GM19324 (cell line): Measurements from ENCODE around the gene LCLAT1.

ENCODE experiments used
- ATAC-seq: cut with Tn5 transposase; IDR thresholded peaks from one replicate; pipeline ENCODE4 v1.9.1; 2021; ENCODE audit warnings: mild to moderate bottlenecking, moderate library complexity; ENCODE audit not compliant: unreplicated experiment, low FRiP score

Gene LCLAT1

DNA sequence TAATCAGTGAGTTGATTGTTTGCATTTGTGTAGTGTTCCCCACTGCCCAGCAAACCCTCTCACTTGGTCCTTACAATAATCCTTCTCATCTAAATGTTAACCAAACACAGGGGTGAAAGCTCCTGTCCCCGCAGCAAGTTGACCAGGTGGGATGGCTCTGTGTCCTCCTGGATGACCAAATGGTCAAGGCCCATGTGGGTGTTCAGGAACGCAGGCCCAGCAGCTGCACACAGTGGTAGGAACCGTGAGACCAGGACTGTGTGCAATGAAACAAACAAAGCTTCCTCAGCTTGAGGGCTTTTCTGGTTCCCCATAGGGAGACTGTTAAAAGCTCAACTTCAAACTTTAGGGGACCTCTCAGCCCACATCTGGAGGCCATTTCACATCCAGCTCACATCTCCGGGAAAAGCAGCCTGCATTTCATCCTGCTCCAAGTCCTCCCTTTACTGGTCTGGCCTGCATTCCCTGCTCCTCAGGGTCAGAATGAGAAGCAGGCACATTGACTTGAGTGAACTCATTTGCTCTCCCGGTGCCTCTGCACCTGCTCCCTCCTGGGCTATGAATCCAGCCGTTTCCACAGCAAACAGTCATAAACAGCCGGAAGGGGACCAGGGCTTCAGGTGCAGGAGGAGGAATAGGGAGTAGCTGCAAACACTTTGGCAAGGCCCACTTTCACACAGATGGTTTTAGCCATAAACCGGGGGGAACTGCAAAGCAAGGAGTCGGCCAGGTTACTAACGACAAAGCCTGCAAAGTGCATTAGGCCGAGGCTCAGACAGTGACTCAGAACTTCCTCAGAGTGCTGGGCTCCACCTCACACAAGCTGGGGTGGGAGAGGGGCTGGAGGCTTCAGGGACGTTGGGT lies 215.5 kb downstream of the LCLAT1 start:
- no peak for ATAC-seq

- no peak for ATAC-seq
Observed at GRCh38 chr2:30663321-30663720, 216.3 kb downstream of the LCLAT1 start.

- ATAC-seq: no peak
Observed at GRCh38 chr2:30663806-30664205, 216.8 kb downstream of the LCLAT1 start.

- ATAC-seq: no peak
Observed at GRCh38 chr2:30664761-30665358, 217.8 kb downstream of the LCLAT1 start.

- ATAC-seq: no peak
Observed at GRCh38 chr2:30665761-30666265, 218.8 kb downstream of the LCLAT1 start.

GRCh38 chr2:30666266-30666874 lies 219.3 kb downstream of the LCLAT1 start:
- ATAC-seq: no peak

DNA sequence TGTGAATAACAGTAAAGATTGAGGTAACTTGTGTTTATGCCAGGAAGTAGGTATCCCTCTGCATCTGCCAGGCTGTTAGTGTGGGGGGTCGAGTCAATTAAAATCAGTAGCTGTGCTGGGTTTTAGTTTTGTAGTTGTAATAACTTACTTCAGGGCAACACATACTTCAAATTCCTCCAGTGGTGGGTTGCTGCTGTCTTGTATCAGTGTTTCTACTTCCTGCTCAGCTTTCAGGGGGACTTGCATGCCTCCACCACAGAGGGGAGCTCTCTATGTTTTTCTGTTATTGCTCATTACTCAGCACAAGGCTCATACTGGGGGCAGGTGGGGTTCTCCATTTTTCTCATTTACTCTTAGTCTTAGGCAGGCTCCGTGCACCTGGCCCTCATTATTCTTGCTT lies 223.4 kb downstream of the LCLAT1 start:
- ATAC-seq: no peak

DNA sequence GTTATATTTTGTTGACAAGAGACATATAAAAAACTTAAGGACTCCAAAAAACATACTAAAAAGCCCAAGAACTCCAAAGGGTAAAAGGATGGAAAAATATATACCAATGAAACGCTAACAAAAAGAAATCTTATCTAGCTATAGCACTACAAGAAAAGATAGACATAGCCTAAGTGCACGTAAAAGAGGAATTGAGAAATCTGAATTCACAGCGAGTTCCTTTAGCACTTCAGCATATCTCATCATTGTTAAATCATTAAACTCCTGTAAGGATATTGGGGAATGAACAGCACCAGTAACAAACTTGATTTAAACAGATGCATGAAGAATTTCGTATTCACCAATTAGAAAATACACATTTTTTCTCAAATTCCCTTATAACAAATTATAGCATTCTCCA lies 226.1 kb downstream of the LCLAT1 start:
- ATAC-seq: no peak

DNA sequence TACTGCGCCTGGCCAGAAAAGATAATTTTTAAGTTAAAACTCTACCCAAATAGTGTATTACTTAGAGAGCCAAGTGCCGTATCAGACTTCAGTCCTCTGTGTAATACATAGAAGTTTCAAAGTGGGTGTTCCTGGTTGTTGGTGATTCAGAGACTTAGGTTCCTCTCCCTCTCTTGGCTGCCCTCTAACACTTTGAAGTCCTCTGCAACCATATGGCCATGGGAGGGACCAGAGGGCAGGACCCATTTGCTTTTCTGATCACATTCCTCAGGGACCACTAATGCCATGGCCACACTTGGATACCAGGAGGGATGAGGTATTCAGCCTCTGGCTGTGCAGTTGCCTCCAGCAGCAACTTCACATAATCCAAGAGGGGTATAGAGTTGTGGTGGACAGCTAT lies 228.7 kb downstream of the LCLAT1 start:
- ATAC-seq: no peak

DNA sequence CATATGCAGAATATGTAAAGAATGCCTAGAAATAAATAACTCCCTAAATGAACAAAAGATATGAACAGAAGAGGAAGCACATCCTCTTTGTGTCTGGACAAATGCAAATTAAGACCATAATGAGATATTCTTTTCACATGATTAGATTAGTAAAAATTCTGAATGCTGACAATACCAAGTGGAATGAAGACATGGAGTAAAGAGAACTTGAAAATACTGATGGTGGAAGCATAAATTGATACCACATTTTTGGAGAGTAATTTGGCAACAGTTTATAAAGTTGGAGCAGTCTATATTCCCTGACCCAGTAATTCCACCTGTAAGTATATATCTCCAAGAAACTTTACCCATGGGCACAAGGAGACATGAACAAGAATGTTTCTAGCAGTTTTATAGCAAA lies 230.2 kb downstream of the LCLAT1 start:
- ATAC-seq: no peak

- no peak for ATAC-seq
Observed at GRCh38 chr2:30677861-30678385, 230.9 kb downstream of the LCLAT1 start.

GRCh38 chr2:30678410-30679137 lies 231.5 kb downstream of the LCLAT1 start:
- no peak for ATAC-seq

- no peak for ATAC-seq
Observed at GRCh38 chr2:30679426-30680088, 232.5 kb downstream of the LCLAT1 start.

GRCh38 chr2:30680121-30680520 lies 233.1 kb downstream of the LCLAT1 start:
- no peak for ATAC-seq

DNA sequence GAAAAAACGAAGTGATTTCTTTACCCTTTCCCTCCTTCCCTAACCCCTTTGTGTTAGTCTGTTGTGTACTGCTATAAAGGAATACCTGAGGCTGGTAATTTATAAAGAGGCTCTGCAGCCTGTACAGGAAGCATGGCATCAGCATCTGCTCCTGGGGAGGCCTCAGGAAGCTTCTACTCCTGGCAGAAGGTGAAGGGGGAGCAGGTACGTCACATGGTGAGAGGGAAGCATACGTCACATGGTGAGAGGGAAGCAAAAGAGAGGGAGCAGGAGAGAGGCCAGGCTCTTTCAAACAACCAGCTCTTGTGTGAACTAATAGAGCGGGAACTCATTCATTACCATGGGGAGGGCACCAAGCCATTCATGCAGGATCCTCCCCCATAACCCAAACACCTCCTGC lies 234.0 kb downstream of the LCLAT1 start:
- no peak for ATAC-seq

GRCh38 chr2:30683236-30683956 lies 236.3 kb downstream of the LCLAT1 start:
- ATAC-seq: no peak

GRCh38 chr2:30684026-30684425 lies 237.0 kb downstream of the LCLAT1 start:
- no peak for ATAC-seq

DNA sequence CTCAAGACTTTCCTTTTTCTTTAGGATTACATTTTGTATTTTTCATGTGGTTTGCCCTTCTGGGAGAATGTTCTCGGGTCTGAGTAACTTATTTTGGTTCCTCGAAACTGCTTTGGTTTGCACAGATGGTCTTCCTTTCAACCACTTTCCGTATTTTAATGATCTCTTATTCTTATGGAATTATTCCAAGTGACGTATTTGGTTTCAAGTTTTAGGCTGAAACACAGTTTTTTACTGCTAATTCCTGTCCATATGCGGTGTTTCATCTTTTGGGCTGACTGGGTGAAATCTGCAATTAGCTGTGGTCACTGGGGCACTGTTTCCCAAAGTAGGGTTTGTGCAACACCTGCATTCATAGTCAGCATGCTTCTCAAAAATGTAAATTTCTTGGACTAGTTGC lies 237.5 kb downstream of the LCLAT1 start:
- ATAC-seq: no peak

GRCh38 chr2:30684996-30685395 lies 237.9 kb downstream of the LCLAT1 start:
- ATAC-seq: no peak
